Activated CD4-positive, alpha-beta T cell treated with anti-CD3 and anti-CD28 coated beads, Interleukin-2, amount 10 ng/mL, durations not matched to agents 7 days and 5 days (primary cell): ENCODE measurements around the gene ZCWPW1. TPM values are rescaled to one million over a fixed set of nuclear protein-coding genes. Genes with fewer than 3 reads are reported as not detected.
"Not testable (repeated sequence)": the region's sequence is repeated elsewhere in the genome, so short reads cannot be mapped to it uniquely, and the experiment has no call there.

Source experiments
- CTCF ChIA-PET: fragments of 350-600 bp; sonication (Branson Sonifier 250); formaldehyde crosslinking; loops from one replicate; lab custom pipeline; 2021; ENCODE audit warnings: antibody characterized with exemption; lab: Charles Lee
- POLR2A ChIA-PET: fragments of 350-600 bp; sonication (Branson Sonifier 250); formaldehyde crosslinking; loops from one replicate; lab custom pipeline; 2021; ENCODE audit warnings: antibody characterized with exemption; lab: Charles Lee
- DNase-seq: peaks from one replicate; pipeline ENCODE4 v3.0.0-alpha.2; 2020
- H3K27ac Mint-ChIP-seq: one replicate; pipeline ENCODE4 v1.8.0; 2021; ENCODE audit warnings: mild to moderate bottlenecking, moderate library complexity, mixed read lengths
- H3K27me3 Mint-ChIP-seq: one replicate; pipeline ENCODE4 v1.8.0; 2021; ENCODE audit warnings: mixed read lengths
- H3K36me3 Mint-ChIP-seq: one replicate; pipeline ENCODE4 v1.8.0; 2021; ENCODE audit warnings: low read depth, mixed read lengths
- H3K4me1 Mint-ChIP-seq: one replicate; pipeline ENCODE4 v1.8.0; 2021; ENCODE audit warnings: mixed read lengths
- H3K4me3 Mint-ChIP-seq: one replicate; pipeline ENCODE4 v1.8.0; 2021; ENCODE audit warnings: mild to moderate bottlenecking, moderate library complexity, mixed read lengths
- H3K9me3 Mint-ChIP-seq: one replicate; pipeline ENCODE4 v1.8.0; 2021; ENCODE audit warnings: mixed read lengths
- total RNA-seq, 2 experiments: library from RNA; stranded (reverse); gene quantifications; one replicate each; pipeline ENCODE4 v1.2.3, GENCODE V29; 2021

Gene ZCWPW1
- total RNA-seq, 2 experiments from 2014 or later = 2.4 to 2.7 TPM

- Mint-ChIP-seq H3K27ac (peak overlapping the region; percentile 59), H3K4me1 (peaks cover 33% of the 10 kb centered on the region), H3K36me3 (peaks cover 43% of the 10 kb centered on the region)
- CTCF ChIA-PET = interaction anchor here (1.0 kb wide), 1 partner anchor 12 kb away, joined by 3 read pairs; no protein-coding TSS in a partner anchor
- H3K27me3 Mint-ChIP-seq, POLR2A ChIA-PET, DNase-seq, H3K4me3 Mint-ChIP-seq, H3K9me3 Mint-ChIP-seq: not testable (repeated sequence)
Observed at GRCh38 chr7:100365998-100366367, 62.5 kb downstream of the ZCWPW1 start.

- Mint-ChIP-seq H3K27ac (peak overlapping the region; percentile 63), H3K9me3 (no peaks in the 10 kb centered on the region), H3K27me3 (no peaks in the 10 kb centered on the region), H3K4me3 (no peak overlapping the region), H3K36me3 (peaks cover 53% of the 10 kb centered on the region), H3K4me1 (peaks cover 36% of the 10 kb centered on the region)
- no peak for DNase-seq
- ChIA-PET CTCF (interaction anchor here (0.7 to 0.8 kb wide), 2 partner anchors 43 to 270 kb away, joined by 3 read pairs; no protein-coding TSS in a partner anchor), POLR2A (no interaction called here)
Observed at GRCh38 chr7:100364480-100364879, 64.0 kb downstream of the ZCWPW1 start.

DNA sequence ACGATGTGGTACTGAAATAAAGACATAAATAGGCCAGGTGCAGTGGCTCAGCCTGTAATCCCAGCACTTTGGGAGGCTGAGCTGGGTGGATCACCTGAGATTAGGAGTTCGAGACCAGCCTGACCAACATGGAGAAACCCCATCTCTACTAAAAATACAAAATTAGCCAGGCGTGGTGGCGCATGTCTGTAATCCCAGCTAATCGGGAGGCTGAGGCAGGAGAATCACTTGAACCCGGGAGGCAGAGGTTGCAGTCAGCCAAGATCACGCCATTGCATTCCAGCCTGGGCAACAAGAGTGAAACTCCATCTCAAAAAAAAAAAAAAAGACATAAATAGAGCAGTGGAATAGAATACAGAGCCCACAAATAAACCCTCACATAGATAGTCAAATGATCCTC, 64.7 kb downstream of the ZCWPW1 start:
- H3K9me3 Mint-ChIP-seq, CTCF ChIA-PET, DNase-seq, POLR2A ChIA-PET, H3K4me3 Mint-ChIP-seq, H3K27ac Mint-ChIP-seq, H3K27me3 Mint-ChIP-seq: not testable (repeated sequence)
- Mint-ChIP-seq H3K36me3 (peaks cover 59% of the 10 kb centered on the region), H3K4me1 (peaks cover 33% of the 10 kb centered on the region)

DNA sequence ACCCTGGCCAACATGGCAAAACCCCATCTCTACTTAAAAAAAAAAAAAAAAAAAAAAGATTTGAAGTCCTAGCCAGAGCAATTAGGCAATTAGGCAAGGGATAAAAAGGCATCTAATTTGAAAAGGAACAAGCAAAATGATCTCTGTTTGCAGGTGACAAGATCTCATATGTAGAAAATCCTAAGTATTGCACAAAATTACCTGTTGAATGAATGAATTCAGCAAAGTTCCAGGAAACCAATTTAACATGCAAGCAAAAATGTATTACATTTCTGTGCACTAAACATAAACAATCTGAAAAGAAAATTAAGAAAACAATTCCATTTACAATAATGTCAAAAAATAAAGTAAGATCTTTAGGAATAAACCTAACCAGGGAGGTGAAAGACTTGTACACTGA, 65.4 kb downstream of the ZCWPW1 start:
- no peaks in the 10 kb centered on the region for H3K27me3 Mint-ChIP-seq
- CTCF ChIA-PET = no interaction called here
- H3K9me3 Mint-ChIP-seq = no peaks in the 10 kb centered on the region
- no peak overlapping the region for H3K4me3 Mint-ChIP-seq
- no peak for DNase-seq
- POLR2A ChIA-PET = no interaction called here
- no peak overlapping the region for H3K27ac Mint-ChIP-seq
- H3K4me1 Mint-ChIP-seq = peaks cover 31% of the 10 kb centered on the region
- H3K36me3 Mint-ChIP-seq = peaks cover 62% of the 10 kb centered on the region

- Mint-ChIP-seq H3K27ac (peak overlapping the region; percentile 31), H3K4me1 (peaks cover 18% of the 10 kb centered on the region), H3K9me3 (no peaks in the 10 kb centered on the region), H3K36me3 (peaks cover 60% of the 10 kb centered on the region), H3K4me3 (no peak overlapping the region), H3K27me3 (no peaks in the 10 kb centered on the region)
- CTCF ChIA-PET = no interaction called here
- no peak for DNase-seq
- POLR2A ChIA-PET = no interaction called here
Observed at GRCh38 chr7:100360135-100360854, 68.2 kb downstream of the ZCWPW1 start.

- Mint-ChIP-seq H3K9me3 (no peaks in the 10 kb centered on the region), H3K27me3 (no peaks in the 10 kb centered on the region), H3K4me3 (no peak overlapping the region), H3K27ac (no peak overlapping the region), H3K4me1 (peaks cover 8% of the 10 kb centered on the region), H3K36me3 (peaks cover 53% of the 10 kb centered on the region)
- ChIA-PET CTCF (interaction anchor here (1.0 kb wide), 1 partner anchor 14 kb away, joined by 3 read pairs; no protein-coding TSS in a partner anchor), POLR2A (no interaction called here)
- no peak for DNase-seq
Observed at GRCh38 chr7:100358857-100359212, 69.7 kb downstream of the ZCWPW1 start.

GRCh38 chr7:100358027-100358856, 70.3 kb downstream of the ZCWPW1 start, which contains the start of gene PILRB:
PILRB (plus strand) TSS chr7:100358117; CDS start chr7:100358303, 186 bp downstream.
- DNase-seq = no peak
- no peak within 1 kb of the TSS for H3K4me3 Mint-ChIP-seq
- ChIA-PET CTCF (interaction anchor here (1.0 kb wide), 1 partner anchor 13 kb away, joined by 3 read pairs; no protein-coding TSS in a partner anchor), POLR2A (no interaction called here)
- peaks cover 47% of the 10 kb centered on the region for H3K36me3 Mint-ChIP-seq
- no peaks in the 10 kb centered on the region for H3K27me3 Mint-ChIP-seq
- no peaks in the 10 kb centered on the region for H3K9me3 Mint-ChIP-seq
- no peak within 1 kb of the TSS for H3K27ac Mint-ChIP-seq
- peaks cover 10% of the 10 kb centered on the region for H3K4me1 Mint-ChIP-seq

- H3K9me3 Mint-ChIP-seq = no peaks in the 10 kb centered on the region
- peaks cover 36% of the 10 kb centered on the region for H3K36me3 Mint-ChIP-seq
- H3K27me3 Mint-ChIP-seq = no peaks in the 10 kb centered on the region
- POLR2A ChIA-PET = no interaction called here
- CTCF ChIA-PET = no interaction called here
- H3K27ac Mint-ChIP-seq = no peak overlapping the region
- H3K4me1 Mint-ChIP-seq = peaks cover 13% of the 10 kb centered on the region
- no peak overlapping the region for H3K4me3 Mint-ChIP-seq
- DNase-seq = no peak
Observed at GRCh38 chr7:100357131-100357561, 71.4 kb downstream of the ZCWPW1 start.

- no peak overlapping the region for H3K27ac Mint-ChIP-seq
Observed at GRCh38 chr7:100356416-100357068, 72.0 kb downstream of the ZCWPW1 start.

GRCh38 chr7:100353685-100354330, 74.7 kb downstream of the ZCWPW1 start:
- H3K27ac Mint-ChIP-seq = peak overlapping the region; percentile 75

More at GRCh38 chr7:100356416-100357068, 72.0 kb downstream of the ZCWPW1 start:
- H3K36me3 Mint-ChIP-seq = peaks cover 31% of the 10 kb centered on the region
- CTCF ChIA-PET = no interaction called here
- H3K27me3 Mint-ChIP-seq = no peaks in the 10 kb centered on the region
- no peak overlapping the region for H3K4me3 Mint-ChIP-seq
- peaks cover 17% of the 10 kb centered on the region for H3K4me1 Mint-ChIP-seq
- no peak for DNase-seq
- no peaks in the 10 kb centered on the region for H3K9me3 Mint-ChIP-seq
- POLR2A ChIA-PET = no interaction called here

GRCh38 chr7:100352984-100353684, 75.4 kb downstream of the ZCWPW1 start:
- no peaks in the 10 kb centered on the region for H3K9me3 Mint-ChIP-seq
- peak overlapping the region; percentile 75 for H3K27ac Mint-ChIP-seq
- DNase-seq = no peak
- H3K36me3 Mint-ChIP-seq = peaks cover 38% of the 10 kb centered on the region
- no peaks in the 10 kb centered on the region for H3K27me3 Mint-ChIP-seq
- H3K4me3 Mint-ChIP-seq = no peak overlapping the region
- peaks cover 27% of the 10 kb centered on the region for H3K4me1 Mint-ChIP-seq
- ChIA-PET POLR2A (no interaction called here), CTCF (interaction anchor here (0.6 kb wide), 1 partner anchor 367 kb away, joined by 3 read pairs; the partner anchor contains the start of gene EPO)

More at GRCh38 chr7:100353685-100354330, 74.7 kb downstream of the ZCWPW1 start:
- Mint-ChIP-seq H3K4me1 (peaks cover 27% of the 10 kb centered on the region), H3K9me3 (no peaks in the 10 kb centered on the region), H3K27me3 (no peaks in the 10 kb centered on the region), H3K36me3 (peaks cover 37% of the 10 kb centered on the region), H3K4me3 (no peak overlapping the region)
- ChIA-PET CTCF (interaction anchor here (0.6 kb wide), 1 partner anchor 191 kb away, joined by 3 read pairs; no protein-coding TSS in a partner anchor), POLR2A (no interaction called here)
- DNase-seq = no peak
